GM12873 (cell line): ENCODE data around the gene PRKN.

ENCODE experiments used
- TF ChIP-seq, protein P1 (sequence below): IDR thresholded peaks from 2 replicates; pipeline ENCODE4 v1.5.1; 2012; ENCODE audit warnings: low read depth, mild to moderate bottlenecking, moderate library complexity, low read length, control low read depth; ENCODE audit not compliant: insufficient read depth; ENCODE audit errors: missing control alignments

Gene PRKN

DNA sequence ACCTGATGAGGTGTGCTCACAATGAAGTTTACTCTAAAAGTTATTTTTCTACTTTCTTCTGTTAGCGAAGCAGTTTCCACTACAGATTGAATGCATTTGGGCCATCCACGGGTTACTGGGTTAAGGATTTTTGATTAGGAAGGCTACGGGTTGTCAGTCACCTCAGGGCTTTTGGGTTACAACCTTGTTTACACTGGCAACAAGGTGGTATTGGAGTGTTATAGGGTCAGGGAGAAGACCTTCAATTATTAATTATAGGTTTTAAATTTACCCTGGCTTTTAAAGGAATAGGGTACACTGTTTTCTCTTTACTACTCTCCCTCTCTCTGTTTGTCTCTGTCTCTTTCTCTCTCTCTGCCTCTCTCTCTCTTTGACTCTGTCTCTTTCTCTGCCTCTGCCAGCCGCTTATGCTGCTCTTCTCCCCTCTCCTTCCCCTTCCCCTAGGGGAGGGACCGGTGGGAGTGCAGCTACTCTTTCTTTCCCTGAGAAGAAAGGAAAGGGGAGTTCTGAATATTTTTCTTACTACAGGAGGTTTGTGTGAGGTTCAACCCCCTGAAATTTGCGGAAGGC is 1413.5 kb downstream of the PRKN start:
- TF ChIP-seq, protein P1, sequence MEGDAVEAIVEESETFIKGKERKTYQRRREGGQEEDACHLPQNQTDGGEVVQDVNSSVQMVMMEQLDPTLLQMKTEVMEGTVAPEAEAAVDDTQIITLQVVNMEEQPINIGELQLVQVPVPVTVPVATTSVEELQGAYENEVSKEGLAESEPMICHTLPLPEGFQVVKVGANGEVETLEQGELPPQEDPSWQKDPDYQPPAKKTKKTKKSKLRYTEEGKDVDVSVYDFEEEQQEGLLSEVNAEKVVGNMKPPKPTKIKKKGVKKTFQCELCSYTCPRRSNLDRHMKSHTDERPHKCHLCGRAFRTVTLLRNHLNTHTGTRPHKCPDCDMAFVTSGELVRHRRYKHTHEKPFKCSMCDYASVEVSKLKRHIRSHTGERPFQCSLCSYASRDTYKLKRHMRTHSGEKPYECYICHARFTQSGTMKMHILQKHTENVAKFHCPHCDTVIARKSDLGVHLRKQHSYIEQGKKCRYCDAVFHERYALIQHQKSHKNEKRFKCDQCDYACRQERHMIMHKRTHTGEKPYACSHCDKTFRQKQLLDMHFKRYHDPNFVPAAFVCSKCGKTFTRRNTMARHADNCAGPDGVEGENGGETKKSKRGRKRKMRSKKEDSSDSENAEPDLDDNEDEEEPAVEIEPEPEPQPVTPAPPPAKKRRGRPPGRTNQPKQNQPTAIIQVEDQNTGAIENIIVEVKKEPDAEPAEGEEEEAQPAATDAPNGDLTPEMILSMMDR, result no peak

GRCh38 chr6:161308075-161308655 is 1419.4 kb downstream of the PRKN start:
- TF ChIP-seq, protein P1, result no peak

DNA sequence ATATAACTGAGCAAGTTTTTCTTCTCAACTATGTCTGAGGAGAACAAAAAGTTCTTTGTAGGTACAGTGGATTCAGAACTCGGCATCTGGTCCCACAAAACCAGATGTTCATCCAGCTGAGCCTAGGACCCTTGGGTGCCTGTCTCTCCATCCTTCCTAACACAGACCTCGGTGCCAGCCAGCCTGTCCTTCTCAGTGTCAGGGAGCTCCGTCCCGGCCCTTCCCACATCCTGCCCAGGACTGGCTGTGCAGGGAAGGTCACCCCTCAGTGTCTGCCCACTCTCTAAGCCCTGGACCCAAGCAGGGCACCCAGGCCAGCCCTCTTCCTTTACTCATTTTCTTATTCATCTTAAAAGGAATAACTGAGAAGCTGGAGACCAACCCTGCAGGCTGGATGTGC is 1421.7 kb downstream of the PRKN start:
- TF ChIP-seq, protein P1, result no peak

DNA sequence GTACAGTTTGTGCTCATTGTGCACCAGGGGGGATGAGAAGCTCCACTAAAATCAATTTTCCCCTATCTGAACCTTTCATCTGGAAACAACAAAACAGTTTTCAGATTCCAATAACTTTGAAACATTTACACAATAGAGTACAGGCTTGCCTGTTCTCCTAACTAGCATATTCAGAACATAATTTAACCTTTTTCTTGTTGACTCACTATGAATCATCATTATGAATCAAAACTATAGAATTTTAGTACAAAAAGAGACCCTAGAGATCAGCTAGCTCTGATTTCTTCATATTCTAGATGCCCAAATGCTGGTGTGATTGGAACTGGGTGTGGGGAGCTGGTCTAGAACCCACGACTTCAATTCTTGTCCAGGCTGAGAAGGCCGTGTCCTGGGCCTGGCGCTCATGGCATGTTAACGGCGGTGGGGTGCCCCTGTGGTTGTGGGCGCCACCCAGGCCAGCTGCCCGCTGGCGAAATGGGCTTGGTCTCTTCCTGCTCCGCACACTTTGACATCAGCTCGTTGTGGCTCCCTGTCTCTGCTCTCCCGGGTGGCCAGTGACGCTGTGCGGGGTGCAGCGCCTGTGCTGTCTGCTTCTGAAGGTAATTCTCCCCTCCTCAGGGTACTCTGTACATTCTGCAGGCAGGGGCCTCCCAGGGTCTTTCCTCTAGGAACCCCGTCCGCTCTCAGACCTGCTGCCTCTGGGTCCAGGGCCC is 1423.8 kb downstream of the PRKN start:
- TF ChIP-seq, protein P1, result no peak

DNA sequence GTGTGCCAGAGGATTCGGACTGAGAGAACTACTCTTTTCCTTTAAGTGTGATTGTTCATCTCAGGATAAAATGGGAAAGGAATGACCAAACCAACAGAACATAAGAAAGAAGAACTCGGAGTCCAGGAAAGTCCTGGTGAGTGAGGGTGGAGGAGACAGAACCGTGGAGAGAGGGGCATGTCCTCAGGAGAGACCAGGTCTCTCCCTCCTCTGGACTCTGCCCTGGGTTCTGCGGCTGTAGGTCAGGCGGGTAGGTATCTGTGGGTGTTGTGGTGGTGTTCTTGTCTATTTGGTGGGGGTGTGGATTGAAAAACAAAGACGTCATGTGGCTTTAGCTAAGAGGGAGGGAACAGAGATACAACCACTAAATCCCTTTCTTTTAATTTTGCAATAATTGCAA is 1424.6 kb downstream of the PRKN start:
- TF ChIP-seq, protein P1, result no peak

DNA sequence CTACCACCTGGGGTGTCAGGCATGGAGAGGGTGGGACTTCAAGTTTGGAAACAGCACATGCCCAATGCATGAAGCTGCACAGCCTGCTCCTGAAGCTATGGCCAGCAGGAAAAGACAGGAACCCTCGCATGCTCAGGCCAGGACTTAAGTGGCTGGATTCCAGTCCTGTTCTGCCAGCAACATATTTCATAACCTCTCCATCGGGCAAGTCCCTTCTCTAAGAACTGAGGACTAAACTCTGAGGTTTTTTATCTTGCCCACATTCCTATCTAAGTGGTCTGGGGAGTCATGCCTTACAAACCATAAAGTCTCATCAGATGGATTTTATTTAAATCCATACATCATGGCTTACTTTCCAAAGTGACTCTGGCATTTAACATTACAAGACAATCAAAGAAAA is 1426.2 kb downstream of the PRKN start:
- TF ChIP-seq, protein P1, result no peak

GRCh38 chr6:161300823-161301222 is 1426.7 kb downstream of the PRKN start:
- TF ChIP-seq, protein P1, result no peak
